DMS79 (cell line): ENCODE data around the gene ERC1.
"Not testable (repeated sequence)": the region's sequence is repeated elsewhere in the genome, so short reads cannot be mapped to it uniquely, and the experiment has no call there.

Source experiments
- DNase-seq: peaks from one replicate; lab custom pipeline; 2025; lab: John Stamatoyannopoulos, UW

Gene ERC1

DNA sequence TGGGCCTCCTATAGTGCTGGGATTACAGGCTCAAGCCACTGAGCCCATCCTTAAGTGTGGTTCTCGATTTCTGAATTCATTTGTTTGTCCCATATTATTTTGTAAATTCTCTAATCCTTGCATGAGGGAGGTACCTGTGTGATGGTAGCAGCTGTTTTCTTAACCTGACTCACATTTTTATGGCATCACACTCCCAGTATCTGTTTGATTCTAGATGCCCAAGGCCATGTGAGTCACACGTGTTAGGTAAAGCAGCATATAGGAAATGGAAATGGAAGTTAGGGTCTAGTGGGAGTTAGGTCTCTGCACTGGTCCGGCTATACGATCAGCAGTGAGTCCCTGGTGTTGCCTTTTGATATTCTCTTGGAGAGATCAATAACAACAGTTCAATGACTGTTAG is 198.1 kb downstream of the ERC1 start:
- no peak for DNase-seq

DNA sequence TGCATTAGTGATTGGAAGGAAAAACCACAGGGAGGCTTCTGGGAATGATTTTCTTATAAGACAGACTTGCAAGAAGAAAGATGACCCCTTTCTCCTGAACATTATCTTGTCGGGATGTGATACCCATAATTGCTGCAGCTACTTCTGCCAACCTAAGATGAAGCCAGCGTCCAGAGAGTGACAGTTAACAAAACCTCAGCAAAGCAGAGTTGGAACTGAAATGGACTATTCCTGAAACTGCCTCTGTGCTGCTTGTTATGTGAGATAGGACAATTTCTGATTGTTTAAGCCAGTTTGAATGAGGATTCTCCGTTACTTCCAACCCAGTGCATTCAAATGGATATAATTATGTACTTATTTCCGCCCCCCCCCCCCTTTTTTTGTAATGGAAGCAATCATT is 204.5 kb downstream of the ERC1 start:
- no peak for DNase-seq

DNA sequence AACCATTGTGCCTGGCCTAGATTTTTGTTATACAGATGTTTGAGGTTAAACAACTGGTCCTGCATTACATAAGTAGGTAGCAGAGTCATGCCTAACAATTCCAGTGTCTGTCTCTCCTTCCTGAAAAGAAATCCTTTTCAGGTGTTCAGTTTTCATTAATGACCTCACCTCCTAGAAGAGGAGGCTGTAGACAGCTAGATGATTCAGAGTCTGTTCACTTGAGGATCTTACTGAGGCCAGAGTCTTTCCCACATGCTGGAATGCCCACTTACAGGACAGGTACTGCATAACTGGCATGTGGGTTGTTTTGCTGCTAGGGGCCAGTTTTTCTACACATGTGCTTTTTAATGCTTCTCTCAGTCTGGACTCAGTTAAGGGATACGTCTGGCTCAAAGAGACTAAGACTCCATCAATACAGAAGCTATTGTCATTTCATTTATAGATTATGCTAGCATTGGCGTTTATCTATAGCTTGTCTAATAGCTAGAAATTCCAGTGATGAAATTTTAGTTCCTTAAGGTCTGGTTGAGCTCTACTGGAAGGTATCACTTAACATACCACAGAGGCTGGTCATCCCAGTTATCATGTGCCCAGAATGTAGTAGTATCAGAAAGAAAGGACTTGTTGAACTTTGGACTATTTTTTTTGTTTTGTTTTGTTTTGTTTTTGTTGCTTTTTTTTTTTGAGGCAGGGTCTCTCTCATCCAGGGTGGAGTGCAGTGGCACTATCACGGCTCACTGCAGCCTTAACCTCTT is 206.4 kb downstream of the ERC1 start:
- no peak for DNase-seq

DNA sequence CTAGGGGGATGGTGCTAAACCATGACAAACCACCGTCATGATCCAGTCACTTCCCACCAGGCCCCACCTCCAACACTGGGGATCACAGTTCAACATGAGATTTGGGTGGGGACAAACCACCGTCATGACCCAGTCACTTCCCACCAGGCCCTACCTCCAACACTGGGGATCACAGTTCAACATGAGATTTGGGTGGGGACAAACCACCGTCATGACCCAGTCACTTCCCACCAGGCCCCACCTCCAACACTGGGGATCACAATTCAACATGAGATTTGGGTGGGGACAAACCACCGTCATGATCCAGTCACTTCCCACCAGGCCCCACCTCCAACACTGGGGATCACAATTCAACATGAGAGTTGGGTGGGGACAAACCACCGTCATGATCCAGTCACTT is 207.8 kb downstream of the ERC1 start:
- not testable (repeated sequence) for DNase-seq

DNA sequence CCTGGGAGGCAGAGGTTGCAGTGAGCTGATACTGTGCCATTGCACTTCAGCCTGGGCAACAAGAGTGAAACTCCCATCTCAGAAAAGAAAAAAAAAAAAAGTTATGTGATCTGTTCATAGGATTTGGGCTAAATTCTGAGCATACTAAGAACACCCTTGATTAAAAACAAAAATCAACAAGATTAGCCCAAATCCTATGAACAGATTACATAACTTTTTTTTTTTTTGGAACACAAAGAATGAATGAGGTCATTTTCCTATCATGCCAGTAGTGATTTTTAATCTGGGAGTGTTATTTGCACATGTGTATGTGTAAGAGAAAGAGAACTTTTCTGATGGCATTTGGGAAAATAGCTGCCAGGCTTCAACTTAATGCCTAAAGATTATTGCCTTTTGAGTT is 208.7 kb downstream of the ERC1 start:
- no peak for DNase-seq

DNA sequence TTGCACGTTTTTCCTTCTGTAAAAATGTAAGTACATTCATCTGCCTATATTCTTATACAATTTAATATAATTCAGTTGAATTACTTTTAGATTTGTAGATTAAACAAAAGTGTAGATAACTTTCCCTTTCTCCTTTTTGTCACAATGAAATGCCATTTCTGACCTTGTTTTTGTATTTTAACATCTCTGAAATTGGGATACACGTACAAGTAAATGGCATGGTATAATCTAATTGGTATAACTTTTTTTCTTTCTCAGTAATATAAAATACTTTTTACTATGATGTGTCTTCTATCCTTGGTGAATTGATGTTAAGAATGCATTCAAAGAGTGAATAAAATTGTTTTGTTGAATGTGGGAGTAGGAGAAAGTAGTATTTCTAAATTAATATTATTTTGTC is 210.0 kb downstream of the ERC1 start:
- DNase-seq, result no peak

DNA sequence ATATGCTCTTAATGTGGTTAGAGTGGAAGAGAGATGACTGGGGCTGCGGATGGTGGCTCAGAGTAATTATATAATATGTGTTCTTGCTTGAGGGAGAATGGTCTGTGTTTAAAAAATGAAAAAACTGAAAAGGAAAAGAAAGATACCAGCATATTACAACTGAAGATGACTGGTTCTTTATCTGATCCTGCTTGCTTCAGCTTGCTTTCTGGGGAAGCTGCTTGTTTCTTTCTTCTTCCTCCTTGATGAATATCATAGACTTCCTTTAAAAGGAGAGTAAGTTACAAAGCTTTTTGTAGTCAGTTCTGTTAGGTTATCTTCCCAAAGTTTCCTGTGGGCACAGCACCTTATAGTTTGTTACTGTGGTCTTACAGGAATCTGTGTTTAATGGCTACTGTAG is 210.9 kb downstream of the ERC1 start:
- no peak for DNase-seq

DNA sequence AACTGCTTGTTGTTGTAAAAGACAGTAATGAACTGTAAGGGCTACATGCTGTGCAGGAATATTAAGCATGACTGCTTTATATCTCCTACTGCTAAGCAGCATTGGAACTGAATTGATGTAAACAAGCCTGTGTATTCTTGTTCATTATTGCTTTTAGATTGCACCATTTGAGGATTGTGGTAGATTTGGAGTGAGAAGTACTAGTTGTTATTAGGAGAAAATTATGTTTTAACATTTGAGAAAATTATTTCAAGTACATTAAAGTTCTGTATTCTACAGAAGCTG is 212.7 kb downstream of the ERC1 start:
- DNase-seq, result no peak

DNA sequence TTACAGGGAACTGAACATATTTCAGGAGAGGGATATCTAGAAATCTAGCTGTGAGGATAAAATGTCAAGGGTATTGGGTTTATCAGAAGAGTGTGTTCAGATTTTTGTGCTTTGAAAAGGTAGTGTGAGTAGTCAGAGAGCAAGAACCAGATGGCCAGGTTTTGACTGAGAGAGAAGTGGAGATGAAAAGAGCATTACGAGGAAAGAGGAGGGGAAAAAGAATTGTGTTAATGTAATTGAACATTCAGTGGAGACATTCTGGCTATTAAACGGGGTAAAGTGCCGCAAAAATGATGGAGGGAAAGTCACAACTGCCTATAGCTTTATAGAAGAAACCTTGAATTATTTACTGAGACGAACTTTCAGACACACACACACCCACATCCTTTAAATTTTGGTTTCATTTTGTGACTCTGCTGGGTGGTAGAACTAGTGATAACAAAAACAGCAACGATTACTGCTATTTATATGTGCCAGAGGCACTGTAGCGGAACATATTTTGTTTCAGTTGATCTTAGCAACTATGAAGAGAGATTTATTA is 213.6 kb downstream of the ERC1 start:
- no peak for DNase-seq

DNA sequence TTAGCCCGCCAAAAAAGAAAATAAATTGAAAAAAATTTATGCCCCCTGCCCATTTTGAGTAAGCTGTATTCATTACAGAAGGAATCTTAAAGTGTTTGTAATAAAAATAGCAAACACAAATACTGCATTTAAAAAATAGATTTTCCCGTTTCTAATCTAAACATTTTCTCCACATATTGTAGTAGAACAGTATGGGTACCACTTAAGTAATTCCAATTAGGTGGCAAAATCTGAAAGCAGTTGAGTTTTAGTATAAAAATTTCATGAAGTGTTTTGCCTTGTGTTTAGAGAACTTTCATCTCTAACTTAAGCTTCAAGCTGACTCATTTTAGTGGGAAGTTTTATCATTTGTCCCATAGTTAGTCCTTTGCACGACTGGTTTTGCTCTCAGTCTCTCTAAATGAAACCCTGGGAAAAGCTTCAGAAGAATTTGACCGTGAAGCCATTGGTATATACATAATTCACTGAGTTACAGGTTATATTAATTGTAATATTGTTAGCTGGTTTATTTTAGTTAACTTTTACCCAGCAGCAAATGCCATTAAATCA is 214.6 kb downstream of the ERC1 start:
- no peak for DNase-seq

DNA sequence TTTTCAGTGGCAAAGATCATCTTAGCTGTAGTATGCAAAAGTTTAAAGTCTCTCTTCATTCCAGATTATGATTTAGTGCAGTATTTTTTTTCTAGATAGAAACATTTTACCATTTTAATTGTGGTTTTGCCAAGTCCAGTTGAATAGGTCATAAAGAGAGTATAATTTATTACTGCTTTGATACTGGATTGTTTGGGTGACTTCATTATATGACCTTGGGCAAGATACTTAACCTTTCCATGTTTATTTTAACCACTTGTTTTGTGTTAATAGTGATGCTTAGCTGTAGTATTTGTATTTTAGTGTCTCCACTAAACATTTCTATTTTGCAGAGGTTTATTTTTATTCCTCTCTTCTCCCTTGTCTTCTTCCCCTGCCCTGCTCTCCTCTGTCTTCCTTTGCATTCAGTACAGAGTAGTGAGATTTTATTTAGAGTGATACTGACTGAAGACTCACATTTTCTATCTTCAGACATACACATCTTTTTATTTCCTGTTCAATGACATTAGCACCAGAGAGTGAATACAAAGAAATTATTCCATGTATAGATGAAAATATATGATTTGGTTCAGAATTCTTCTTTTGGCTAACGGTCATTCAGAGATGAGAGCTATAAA is 215.2 kb downstream of the ERC1 start:
- no peak for DNase-seq

DNA sequence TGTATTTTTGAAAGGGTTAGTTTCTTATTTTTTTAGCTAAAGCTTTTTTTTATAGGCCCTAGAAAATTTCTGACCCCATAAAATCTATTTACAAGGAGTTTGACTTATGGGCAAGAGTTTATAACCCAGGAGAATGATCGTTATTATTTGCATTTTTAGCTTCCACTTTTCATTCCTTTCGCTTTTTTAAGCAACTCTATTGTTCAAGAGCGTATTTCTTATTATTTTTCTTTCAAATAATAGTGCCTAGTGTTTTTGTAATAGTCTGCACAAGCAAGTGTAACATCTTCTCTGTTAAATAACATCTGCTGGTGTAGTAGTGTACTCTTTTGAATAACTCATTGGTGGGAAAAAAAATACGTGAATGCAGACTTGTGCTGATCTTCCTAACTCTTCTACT is 216.3 kb downstream of the ERC1 start:
- no peak for DNase-seq

DNA sequence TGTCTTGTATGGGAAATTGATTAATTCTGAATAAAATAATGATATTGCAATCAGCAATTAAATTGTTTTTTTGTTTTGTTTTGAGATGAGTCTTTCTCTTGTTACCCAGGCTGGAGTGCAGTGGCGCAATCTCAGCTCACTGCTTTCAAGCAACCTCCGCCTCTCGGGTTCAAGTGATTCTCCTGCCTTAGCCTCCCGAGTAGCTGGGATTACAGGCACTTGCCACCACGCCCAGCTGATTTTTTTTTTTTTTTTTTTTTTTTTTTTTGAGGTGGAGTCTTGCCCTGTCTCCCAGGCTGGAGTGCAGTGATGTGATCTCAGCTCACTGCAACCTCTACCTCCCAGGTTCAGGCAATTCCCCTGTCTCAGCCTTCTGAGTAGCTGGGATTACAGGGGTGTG is 217.7 kb downstream of the ERC1 start:
- not testable (repeated sequence) for DNase-seq

DNA sequence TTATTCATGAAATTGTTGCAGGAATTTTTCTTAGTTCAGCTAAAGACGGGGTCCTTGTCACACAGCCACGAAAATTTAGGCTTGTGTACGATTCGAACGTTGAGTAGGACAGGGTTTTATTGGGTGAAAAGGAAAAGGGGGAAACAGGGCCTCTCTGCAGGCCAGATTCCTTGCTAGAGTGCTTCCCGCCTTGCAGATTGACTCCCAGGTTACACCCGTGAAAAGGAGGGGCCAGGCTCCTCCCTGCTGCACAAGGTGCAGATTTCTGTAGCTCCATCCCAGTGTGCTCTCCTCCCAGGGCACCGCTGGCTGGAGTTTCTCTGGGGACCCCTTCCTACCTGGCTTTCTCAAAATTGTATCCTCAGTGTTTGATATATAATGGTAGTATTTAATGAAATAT is 221.5 kb downstream of the ERC1 start:
- no peak for DNase-seq

DNA sequence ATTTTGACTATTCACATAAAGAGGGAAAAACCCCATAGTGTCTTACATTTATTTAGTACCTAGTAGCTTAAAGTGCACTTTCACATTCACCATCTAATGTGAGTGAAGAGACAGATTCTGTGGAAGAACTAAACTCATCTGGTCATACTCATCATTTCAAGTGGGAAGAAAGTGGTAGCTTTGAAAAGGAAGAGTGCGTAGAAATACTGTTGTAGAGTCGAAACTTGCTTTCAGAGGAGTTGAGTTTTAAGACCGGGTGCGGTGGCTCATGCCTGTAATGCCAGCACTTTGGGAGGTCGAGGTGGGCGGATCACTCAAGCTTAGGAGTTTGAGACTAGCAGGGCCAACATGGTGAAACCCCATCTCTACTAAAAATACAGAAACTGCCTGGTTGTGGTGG is 222.2 kb downstream of the ERC1 start:
- DNase-seq, result no peak

DNA sequence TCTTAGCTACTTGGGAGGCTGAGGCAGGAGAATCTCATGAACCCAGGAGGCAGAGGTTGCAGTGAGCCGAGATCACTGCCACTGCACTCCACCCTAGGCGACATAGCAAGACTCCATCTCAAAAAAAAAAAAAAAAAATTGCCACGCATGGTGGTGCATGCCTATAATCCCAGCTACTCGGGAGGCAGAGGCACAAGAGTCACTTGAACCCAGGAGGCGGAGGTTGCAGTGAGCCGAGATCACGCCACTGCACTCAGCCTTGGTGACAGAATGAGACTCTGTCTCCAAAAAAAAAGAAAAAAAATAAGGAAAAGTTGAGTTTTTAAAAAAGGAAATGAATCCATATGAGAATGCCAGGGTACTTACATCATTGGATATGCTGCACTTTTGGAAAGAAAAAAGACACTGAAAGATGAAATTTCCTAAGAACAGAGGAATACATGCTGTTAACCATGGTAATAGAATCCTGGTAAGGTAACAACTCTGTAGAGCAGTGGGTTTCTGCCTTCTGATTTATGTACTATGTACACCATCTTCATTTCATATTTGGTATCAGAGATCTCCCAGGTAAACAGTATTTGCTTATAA is 222.7 kb downstream of the ERC1 start:
- no peak for DNase-seq

DNA sequence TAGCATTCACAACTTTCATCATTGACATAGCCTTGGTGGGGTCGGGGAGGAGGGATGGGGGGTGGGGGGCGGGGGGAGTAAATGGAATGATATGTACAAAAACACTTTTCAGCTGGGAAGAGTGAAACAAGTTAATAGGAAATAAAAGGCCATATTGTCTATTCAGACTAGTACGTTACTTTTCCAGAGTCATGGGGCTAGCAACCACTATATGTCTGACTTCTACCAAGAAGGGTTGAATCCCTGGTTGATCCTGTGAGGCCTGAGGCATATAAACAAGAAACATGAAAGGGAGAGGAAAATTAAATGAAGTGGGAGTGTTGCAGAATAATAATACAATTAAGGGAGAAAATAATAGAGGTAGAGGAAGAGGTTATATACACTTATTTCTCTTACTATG is 225.5 kb downstream of the ERC1 start:
- DNase-seq, result no peak

DNA sequence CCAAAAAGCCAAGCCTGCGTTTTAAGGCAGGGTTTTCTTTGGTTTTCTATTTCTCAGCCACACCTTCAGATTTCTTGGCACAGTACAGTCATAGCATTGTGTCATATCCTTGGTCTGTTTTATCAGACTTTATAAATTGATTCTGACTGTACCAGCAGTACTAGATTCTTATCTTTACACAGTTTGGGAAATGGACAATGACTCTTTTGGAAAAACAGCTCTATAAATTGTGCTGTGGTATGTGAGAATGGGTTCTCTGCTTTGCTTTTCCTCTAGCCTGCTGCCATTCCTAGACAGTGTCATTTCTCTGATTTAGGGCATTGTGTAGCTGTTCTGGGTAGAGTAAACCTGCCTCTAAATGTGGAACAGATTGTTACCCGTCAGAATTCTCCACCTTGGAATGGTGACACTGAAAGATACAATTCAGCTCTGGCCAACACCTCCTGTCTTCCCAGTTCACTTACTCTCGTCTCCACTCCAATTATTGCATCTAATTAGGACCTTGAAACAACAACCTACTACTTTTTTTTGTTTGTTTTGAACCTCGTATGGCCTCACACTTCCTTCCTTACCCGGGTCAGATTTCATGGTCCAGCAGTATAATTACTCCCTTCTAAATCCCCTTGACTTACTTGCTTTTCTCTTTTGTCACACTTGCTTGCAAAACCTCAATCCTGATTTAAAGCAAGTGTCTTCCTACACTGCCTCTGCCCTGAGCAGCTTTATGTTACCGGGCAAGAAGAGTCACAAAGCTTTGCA is 226.3 kb downstream of the ERC1 start:
- DNase-seq, result no peak

DNA sequence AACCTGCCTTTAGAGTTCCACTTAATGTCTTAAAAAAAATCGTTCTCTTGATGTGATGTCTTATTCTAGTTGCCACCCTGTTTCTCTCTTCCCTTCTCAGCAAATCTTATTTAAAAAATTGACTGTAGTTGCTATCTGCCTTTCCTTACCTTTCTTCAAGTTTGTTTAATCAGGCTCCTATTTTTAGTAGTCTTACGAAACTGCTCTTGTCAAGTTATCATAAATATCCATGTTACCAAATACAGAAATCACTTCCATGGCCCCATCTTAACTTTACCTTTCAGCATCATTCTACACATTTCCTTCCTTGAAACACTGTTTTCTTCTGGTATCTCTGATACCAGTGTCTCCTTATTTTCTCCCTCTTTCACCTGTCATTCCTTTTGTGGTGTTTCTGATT is 227.3 kb downstream of the ERC1 start:
- no peak for DNase-seq

DNA sequence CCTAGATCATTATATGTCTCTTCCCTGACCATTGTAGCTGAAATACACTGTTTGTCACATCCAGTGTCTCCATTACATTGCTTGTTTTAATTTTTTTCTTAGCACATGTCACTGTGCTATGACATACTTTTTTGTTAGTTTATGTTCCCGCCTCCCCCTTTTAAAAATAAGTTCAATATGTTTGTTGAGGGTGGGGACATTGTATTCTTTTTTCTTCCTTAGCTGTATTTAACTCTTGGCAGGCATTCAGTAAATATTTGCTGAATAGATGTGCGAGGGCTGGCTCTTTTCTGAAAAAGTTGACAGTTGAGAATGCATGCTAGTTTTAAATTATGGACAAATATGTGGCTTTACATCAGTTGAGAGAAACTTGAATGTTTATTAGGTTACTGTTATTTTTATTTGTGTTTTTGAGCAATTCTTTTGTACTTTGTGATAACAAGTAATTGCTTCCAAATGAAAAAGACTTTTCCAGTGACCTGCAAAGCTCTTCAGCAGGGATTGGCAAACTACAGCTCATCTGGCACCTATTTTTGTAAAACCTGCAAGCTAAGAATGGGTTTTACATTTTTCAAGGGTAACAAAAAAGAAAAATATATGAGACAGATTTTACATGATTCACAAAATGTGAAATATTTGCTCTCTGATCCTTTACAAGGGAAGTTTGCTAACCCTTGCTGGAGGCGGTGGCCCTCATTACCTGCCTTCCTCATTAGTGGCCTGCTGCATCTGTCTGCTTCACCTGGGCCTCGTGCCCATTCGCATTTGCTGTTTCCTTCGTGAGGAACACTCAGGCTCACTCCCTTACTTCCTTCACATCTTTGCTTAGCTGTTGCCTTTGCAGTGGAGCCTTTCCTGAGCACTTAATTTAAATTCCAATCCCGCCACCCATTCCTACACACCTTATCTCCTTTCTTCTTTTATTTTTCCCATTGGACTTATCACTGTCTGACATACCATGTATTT is 229.4 kb downstream of the ERC1 start:
- no peak for DNase-seq

DNA sequence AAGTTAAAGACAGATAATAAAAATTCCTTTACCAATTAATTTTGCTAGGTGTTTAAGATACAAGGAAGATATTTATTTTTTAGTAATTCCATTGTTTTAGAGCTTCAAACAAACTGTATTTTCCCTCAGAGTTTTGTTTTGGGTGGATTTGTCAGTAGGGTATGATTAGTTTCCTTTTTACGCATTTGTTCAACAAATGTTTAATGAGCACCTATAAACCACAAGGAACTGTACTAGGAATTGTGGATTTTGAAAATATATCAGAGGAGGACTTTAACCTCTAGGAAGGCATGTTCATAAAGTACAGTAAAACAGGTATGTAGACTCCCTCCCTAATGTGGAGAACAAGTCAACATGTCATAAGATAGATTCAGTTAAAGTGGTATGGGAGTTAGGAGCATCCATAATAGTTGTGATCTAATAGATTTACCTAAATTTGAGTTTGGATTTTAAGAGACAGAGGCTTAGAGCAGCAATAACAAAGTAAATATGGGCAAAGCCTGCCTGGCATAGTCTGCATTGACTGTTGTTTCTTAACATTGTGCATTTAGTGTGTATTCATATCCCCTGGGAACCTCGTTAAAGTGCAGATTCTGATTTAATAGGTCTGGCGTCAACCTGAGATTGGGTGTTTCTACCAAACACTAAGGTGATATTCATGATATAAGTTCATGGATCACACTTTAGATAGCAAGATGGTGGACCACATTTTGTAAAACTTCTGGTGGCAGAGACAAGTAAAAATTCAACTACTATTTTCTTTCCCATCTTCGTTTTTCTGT is 232.0 kb downstream of the ERC1 start:
- no peak for DNase-seq
